ENCODE measurements around the gene USF1. TPM values are rescaled to one million over a fixed set of nuclear protein-coding genes. Genes with fewer than 3 reads are reported as not detected.

Gene USF1
- total RNA-seq, 6 donors from 2014 or later: 78.2 to 151 (median 84.2) TPM

- H3K4me1 ChIP-seq: peaks cover 11 to 33% (median 19%) of the 10 kb centered on the region in 4 donors
- no peaks in the 10 kb centered on the region for H3K9me3 ChIP-seq
- peaks cover 32 to 42% (median 38%) of the 10 kb centered on the region in 4 donors for H3K36me3 ChIP-seq
- ATAC-seq (ENCODE audit: low FRiP score in 2 of 2) (no peak), DNase-seq (no peak)
- peak overlapping the region; percentile 48 to 77 (median 74) for H3K4me3 ChIP-seq
- H3K27ac ChIP-seq: peak overlapping the region; percentile 92 to 99 (median 95)
- no peaks in the 10 kb centered on the region for H3K27me3 ChIP-seq
- no peak for TF ChIP-seq POLR2A (IDR thresholded peaks at IDR 0.05)
- TF ChIP-seq POLR2AphosphoS5 (IDR thresholded peaks at IDR 0.05): no peak
- TF ChIP-seq EP300 (IDR thresholded peaks at IDR 0.05): no peak
- TF ChIP-seq CTCF (IDR thresholded peaks at IDR 0.05): no peak
These were observed 1.3 kb downstream of the USF1 start for GRCh38 chr1:161044535-161044907.

DNA sequence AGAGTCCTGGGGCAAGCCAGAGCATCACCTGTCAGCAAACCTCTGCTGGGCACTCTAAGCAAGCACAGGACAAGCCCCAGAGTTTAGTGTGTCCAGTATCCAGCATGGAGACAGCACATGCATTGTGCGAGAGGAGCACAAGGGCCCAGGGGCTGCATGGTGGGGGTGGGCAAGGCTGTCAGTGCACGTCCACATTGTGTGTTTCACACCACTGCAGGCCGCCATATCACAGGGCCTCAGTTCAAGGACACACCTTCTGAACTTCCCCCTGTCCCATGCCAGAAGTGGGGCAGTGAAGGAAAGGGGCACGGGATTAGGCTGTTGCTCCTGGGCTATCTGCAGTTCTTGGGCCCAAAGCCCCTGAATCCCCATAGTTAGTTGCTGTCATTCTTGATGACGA is 6.2 kb downstream of the USF1 start:
- DNase-seq: no peak
- H3K9me3 ChIP-seq: no peaks in the 10 kb centered on the region
- H3K36me3 ChIP-seq: peaks cover 32 to 52% (median 40%) of the 10 kb centered on the region in 4 donors
- H3K27me3 ChIP-seq: no peaks in the 10 kb centered on the region
- peak overlapping the region; percentile 74 to 88 (median 81) for H3K27ac ChIP-seq
- peaks cover 17 to 30% (median 25%) of the 10 kb centered on the region in 4 donors for H3K4me1 ChIP-seq
- TF ChIP-seq EP300 (IDR thresholded peaks at IDR 0.05) (no peak), POLR2A (IDR thresholded peaks at IDR 0.05) (no peak), CTCF (IDR thresholded peaks at IDR 0.05) (no peak), POLR2AphosphoS5 (IDR thresholded peaks at IDR 0.05) (no peak)
- peak in 1 of 2 donors; percentile 3 for ATAC-seq (ENCODE audit: low FRiP score in 2 of 2)
- 89 to 94% methylated on average over 5 of the region's 5 CpGs for WGBS, 2 donors
- H3K4me3 ChIP-seq: peak overlapping the region in 1 of 4 donors; percentile 73

DNA sequence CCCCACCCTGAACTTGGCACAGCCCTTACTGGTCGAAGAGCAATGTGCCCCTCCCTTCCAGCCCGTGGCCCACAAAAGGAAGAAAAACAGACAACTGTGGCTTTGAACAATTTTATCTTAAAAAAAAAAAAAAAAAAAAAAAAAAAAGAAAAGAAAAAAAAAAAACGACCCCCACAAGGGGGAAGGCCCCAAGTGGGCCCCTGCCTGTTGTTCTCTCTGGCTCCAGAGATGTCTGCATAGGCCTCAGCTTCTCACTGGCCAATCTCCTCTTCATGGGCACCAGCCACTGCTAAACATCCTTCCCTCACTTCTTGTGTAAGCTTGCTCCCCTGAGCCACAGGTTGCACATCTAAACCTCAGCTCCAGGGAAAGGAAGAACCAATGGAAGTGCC is 6.6 kb downstream of the USF1 start:
- ATAC-seq (ENCODE audit: low FRiP score in 2 of 2) (no peak), DNase-seq (no peak)
- Histone ChIP-seq H3K27ac (peak overlapping the region; percentile 74 to 88 (median 81)), H3K27me3 (no peaks in the 10 kb centered on the region), H3K4me3 (peak overlapping the region in 3 of 4 donors; percentile 63 to 76 (median 73)), H3K9me3 (no peaks in the 10 kb centered on the region), H3K4me1 (peaks cover 16 to 27% (median 21%) of the 10 kb centered on the region in 4 donors), H3K36me3 (peaks cover 32 to 52% (median 40%) of the 10 kb centered on the region in 4 donors)
- 11 to 22% methylated on average over 2 to 3 of the region's 3 CpGs for WGBS, 2 donors
- TF ChIP-seq POLR2AphosphoS5 (IDR thresholded peaks at IDR 0.05) (no peak), CTCF (IDR thresholded peaks at IDR 0.05) (no peak), POLR2A (IDR thresholded peaks at IDR 0.05) (no peak), EP300 (IDR thresholded peaks at IDR 0.05) (no peak)

GRCh38 chr1:161038523-161039153 is 7.1 kb downstream of the USF1 start, which contains the start of gene TSTD1:
Gene TSTD1, minus strand, starts transcription at chr1:161038964. Its CDS starts 75 bp downstream, at chr1:161038889.
- peak within 1 kb of the TSS; percentile 27 to 76 (median 68) for H3K4me3 ChIP-seq
- DNase-seq (peak; percentile 87 to 96), ATAC-seq (ENCODE audit: low FRiP score in 2 of 2) (peak; percentile 87 to 95)
- TF ChIP-seq POLR2AphosphoS5 (IDR thresholded peaks at IDR 0.05): peak; percentile 32 to 74
- TF ChIP-seq POLR2A (IDR thresholded peaks at IDR 0.05): peak in 1 of 4 donors; percentile 83
- no peak for TF ChIP-seq CTCF (IDR thresholded peaks at IDR 0.05)
- peak in 1 of 4 donors; percentile 18 for TF ChIP-seq EP300 (IDR thresholded peaks at IDR 0.05)
- peaks cover 32 to 52% (median 40%) of the 10 kb centered on the region in 4 donors for H3K36me3 ChIP-seq
- no peaks in the 10 kb centered on the region for H3K27me3 ChIP-seq
- H3K4me1 ChIP-seq: peaks cover 11 to 22% (median 15%) of the 10 kb centered on the region in 4 donors
- H3K27ac ChIP-seq: peak within 1 kb of the TSS; percentile 74 to 88 (median 81)
- no peaks in the 10 kb centered on the region for H3K9me3 ChIP-seq
- WGBS, 2 donors: 42 to 82% methylated on average over 14 to 47 of the region's 54 CpGs
